Measurements from ENCODE around the gene KCNK4.

DNA sequence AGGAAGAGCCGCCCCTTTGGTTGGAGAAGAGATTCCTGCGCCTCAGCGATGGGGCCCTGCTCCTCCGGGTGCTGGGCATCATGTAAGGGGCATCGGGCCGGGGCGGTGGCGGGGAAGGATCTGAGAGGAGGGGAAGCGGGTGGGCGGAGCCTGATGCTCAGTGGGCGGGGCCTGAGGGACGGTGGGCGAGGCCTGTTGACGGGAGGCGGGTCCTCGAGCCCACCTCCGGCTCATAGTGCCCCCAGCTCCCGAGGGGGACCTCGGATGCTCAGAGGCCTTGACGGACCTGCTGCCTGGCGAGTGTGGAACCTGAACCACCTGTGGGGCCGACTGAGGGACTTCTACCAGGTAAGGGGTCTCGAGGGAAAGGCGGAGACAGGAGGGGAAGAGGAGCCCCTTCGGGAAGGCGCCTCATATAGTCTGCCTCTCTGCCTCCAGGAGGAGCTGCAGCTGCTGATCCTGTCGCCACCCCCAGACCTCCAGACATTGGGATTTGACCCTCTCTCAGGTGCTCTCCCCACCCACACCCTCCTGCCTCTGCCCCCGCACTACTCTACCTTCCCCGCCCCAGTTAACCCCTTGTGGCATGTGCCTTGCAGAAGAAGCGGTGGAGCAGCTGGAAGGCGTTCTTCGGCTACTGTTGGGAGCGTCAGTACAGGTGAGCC lies 49.7 kb downstream of the KCNK4 start:
- no peak for TF ChIP-seq POLR2A (IDR thresholded peaks at IDR 0.05)
- TF ChIP-seq, protein P1, sequence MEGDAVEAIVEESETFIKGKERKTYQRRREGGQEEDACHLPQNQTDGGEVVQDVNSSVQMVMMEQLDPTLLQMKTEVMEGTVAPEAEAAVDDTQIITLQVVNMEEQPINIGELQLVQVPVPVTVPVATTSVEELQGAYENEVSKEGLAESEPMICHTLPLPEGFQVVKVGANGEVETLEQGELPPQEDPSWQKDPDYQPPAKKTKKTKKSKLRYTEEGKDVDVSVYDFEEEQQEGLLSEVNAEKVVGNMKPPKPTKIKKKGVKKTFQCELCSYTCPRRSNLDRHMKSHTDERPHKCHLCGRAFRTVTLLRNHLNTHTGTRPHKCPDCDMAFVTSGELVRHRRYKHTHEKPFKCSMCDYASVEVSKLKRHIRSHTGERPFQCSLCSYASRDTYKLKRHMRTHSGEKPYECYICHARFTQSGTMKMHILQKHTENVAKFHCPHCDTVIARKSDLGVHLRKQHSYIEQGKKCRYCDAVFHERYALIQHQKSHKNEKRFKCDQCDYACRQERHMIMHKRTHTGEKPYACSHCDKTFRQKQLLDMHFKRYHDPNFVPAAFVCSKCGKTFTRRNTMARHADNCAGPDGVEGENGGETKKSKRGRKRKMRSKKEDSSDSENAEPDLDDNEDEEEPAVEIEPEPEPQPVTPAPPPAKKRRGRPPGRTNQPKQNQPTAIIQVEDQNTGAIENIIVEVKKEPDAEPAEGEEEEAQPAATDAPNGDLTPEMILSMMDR (IDR thresholded peaks at IDR 0.05): no peak
